Measurements from ENCODE around the gene KYAT1. TPM values are rescaled to one million over a fixed set of nuclear protein-coding genes. Genes with fewer than 3 reads are reported as not detected.

The KYAT1 gene
- total RNA-seq, 2 donors from 2014 or later = 10.1 to 15.1 TPM

- H3K4me3 ChIP-seq = no peak overlapping the region
- DNase-seq (ENCODE audit: low spot score) = no peak
- peaks cover 36% of the 10 kb centered on the region for H3K36me3 ChIP-seq
- H3K27me3 ChIP-seq = no peaks in the 10 kb centered on the region
- no peak overlapping the region for H3K27ac ChIP-seq
- H3K4me1 ChIP-seq = peaks cover 0 to 16% of the 10 kb centered on the region in 2 donors
- no peaks in the 10 kb centered on the region for H3K9me3 ChIP-seq
- no peak for TF ChIP-seq CTCF (IDR thresholded peaks at IDR 0.05)
Observed at GRCh38 chr9:128825923-128826700, 55.6 kb downstream of the KYAT1 start.

GRCh38 chr9:128824911-128825310, 56.8 kb downstream of the KYAT1 start:
- Histone ChIP-seq H3K27me3 (no peaks in the 10 kb centered on the region), H3K9me3 (no peaks in the 10 kb centered on the region), H3K4me3 (no peak overlapping the region), H3K4me1 (peaks cover 0 to 18% of the 10 kb centered on the region in 2 donors), H3K36me3 (peaks cover 36% of the 10 kb centered on the region), H3K27ac (no peak overlapping the region)
- TF ChIP-seq CTCF (IDR thresholded peaks at IDR 0.05) = no peak
- no peak for DNase-seq (ENCODE audit: low spot score)

- H3K27ac ChIP-seq = no peak overlapping the region
- no peak overlapping the region for H3K4me3 ChIP-seq
- no peaks in the 10 kb centered on the region for H3K27me3 ChIP-seq
- peaks cover 0 to 22% of the 10 kb centered on the region in 2 donors for H3K4me1 ChIP-seq
- no peaks in the 10 kb centered on the region for H3K9me3 ChIP-seq
- no peak for TF ChIP-seq CTCF (IDR thresholded peaks at IDR 0.05)
- H3K36me3 ChIP-seq = peaks cover 36% of the 10 kb centered on the region
- no peak for DNase-seq (ENCODE audit: low spot score)
Observed at GRCh38 chr9:128823903-128824406, 57.8 kb downstream of the KYAT1 start.

GRCh38 chr9:128823362-128823902, 58.3 kb downstream of the KYAT1 start:
- Histone ChIP-seq H3K27ac (no peak overlapping the region), H3K36me3 (peaks cover 36% of the 10 kb centered on the region), H3K27me3 (no peaks in the 10 kb centered on the region), H3K4me1 (peaks cover 0 to 19% of the 10 kb centered on the region in 2 donors), H3K4me3 (no peak overlapping the region), H3K9me3 (no peaks in the 10 kb centered on the region)
- no peak for DNase-seq (ENCODE audit: low spot score)
- no peak for TF ChIP-seq CTCF (IDR thresholded peaks at IDR 0.05)

GRCh38 chr9:128822407-128823042, 59.2 kb downstream of the KYAT1 start:
- H3K27me3 ChIP-seq = no peaks in the 10 kb centered on the region
- no peak overlapping the region for H3K4me3 ChIP-seq
- H3K27ac ChIP-seq = no peak overlapping the region
- H3K36me3 ChIP-seq = peaks cover 36% of the 10 kb centered on the region
- peaks cover 0 to 18% of the 10 kb centered on the region in 2 donors for H3K4me1 ChIP-seq
- no peaks in the 10 kb centered on the region for H3K9me3 ChIP-seq
- TF ChIP-seq CTCF (IDR thresholded peaks at IDR 0.05) = no peak
- no peak for DNase-seq (ENCODE audit: low spot score)

Measured in right atrium auricular region (tissue), 2 donors.